PC-9 (cell line): ENCODE data around the gene HS3ST2. TPM values are rescaled to one million over a fixed set of nuclear protein-coding genes. Genes with fewer than 3 reads are reported as not detected.

Experiments used
- BruUV-seq: library from RNA; stranded (reverse); fragments of 400-500 nt; replicated peaks from 2 replicates; lab custom pipeline; 2021; lab: Mats Ljungman, UMichigan
- CTCF ChIA-PET: fragments of 300-600 bp; sonication (Branson Sonifier 250); formaldehyde crosslinking; loops from one replicate; lab custom pipeline; 2022; ENCODE audit warnings: antibody characterized with exemption; lab: Charles Lee
- POLR2A ChIA-PET: fragments of 300-600 bp; sonication (Branson Sonifier 250); formaldehyde crosslinking; loops from one replicate; lab custom pipeline; 2022; ENCODE audit warnings: antibody characterized with exemption; ENCODE audit not compliant: unreplicated experiment; lab: Charles Lee
- DNase-seq, 2 experiments: peaks; one replicate each; pipeline versions ENCODE4 v3.0.0 to v3.0.0-alpha.2; 2015 to 2022; ENCODE audit warnings: mixed read lengths in 1 of 2
- H2AFZ ChIP-seq: fragments of 200-600 bp; sonication (generic); 2 replicates; pipeline ENCODE4 v1.8.1; 2017; ENCODE audit warnings: antibody characterized with exemption
- H3F3A ChIP-seq: fragments of 200-600 bp; sonication (generic); 2 replicates; pipeline ENCODE4 v1.8.1; 2017; ENCODE audit warnings: antibody characterized with exemption, mild to moderate bottlenecking, low read depth; ENCODE audit not compliant: insufficient read depth
- H3K27ac ChIP-seq: fragments of 200-600 bp; sonication (generic); 2 replicates; pipeline ENCODE4 v1.6.1; 2016; ENCODE audit warnings: mixed run types
- H3K27me3 ChIP-seq: fragments of 200-600 bp; sonication (generic); 2 replicates; pipeline ENCODE4 v1.6.1; 2016; ENCODE audit warnings: low read depth, mixed run types; ENCODE audit not compliant: insufficient read depth
- H3K36me3 ChIP-seq: fragments of 200-600 bp; sonication (generic); 2 replicates; pipeline ENCODE4 v1.6.1; 2016; ENCODE audit warnings: low read depth, mixed run types
- H3K4me1 ChIP-seq: fragments of 200-600 bp; sonication (generic); replicated peaks from 2 replicates; pipeline ENCODE4 v1.6.1; 2016; ENCODE audit warnings: mixed run types; ENCODE audit not compliant: insufficient read depth
- H3K4me2 ChIP-seq: fragments of 200-600 bp; sonication (generic); 2 replicates; pipeline ENCODE4 v1.6.1; 2017; ENCODE audit warnings: mixed run types
- H3K4me3 ChIP-seq: fragments of 200-600 bp; sonication (generic); 2 replicates; pipeline ENCODE4 v1.6.1; 2016; ENCODE audit warnings: mixed run types
- H3K79me2 ChIP-seq: fragments of 200-600 bp; sonication (generic); 2 replicates; pipeline ENCODE4 v1.6.1; 2017; ENCODE audit warnings: low read depth, mixed run types
- H3K9me2 ChIP-seq: fragments of 200-600 bp; sonication (generic); 2 replicates; pipeline ENCODE4 v1.8.1; 2017; ENCODE audit warnings: mild to moderate bottlenecking; ENCODE audit not compliant: insufficient read depth
- H3K9me3 ChIP-seq: fragments of 200-600 bp; sonication (generic); 2 replicates; pipeline ENCODE4 v1.8.1; 2016; ENCODE audit warnings: low read depth; ENCODE audit not compliant: insufficient read depth
- H4K20me1 ChIP-seq: fragments of 200-600 bp; sonication (generic); 2 replicates; pipeline ENCODE4 v1.8.1; 2017; ENCODE audit not compliant: insufficient read depth
- CTCF ChIP-seq: fragments of 200-600 bp; sonication (generic); conservative IDR thresholded peaks from 2 replicates; pipeline ENCODE4 v1.6.1; 2017; ENCODE audit warnings: mixed run types, antibody characterized with exemption, mild to moderate bottlenecking, moderate library complexity
- EZH2 ChIP-seq: fragments of 200-600 bp; sonication (generic); IDR thresholded peaks from 2 replicates; pipeline ENCODE4 v1.8.0; 2017; ENCODE audit warnings: antibody characterized with exemption, low read depth
- intact Hi-C: fragments of 100-400 bp; cut with micrococcal nuclease; formaldehyde crosslinking; loops from one replicate; pipeline ENCODE4 v1.10.0; 2022; ENCODE audit not compliant: unreplicated experiment
- total RNA-seq: library from RNA; stranded (reverse); gene quantifications from 2 replicates; pipeline ENCODE4 v1.2.3, GENCODE V29; 2021

HS3ST2 gene
- total RNA-seq, 1 experiment from 2014 or later: 1.1 TPM

- H3F3A ChIP-seq: no peaks in the 10 kb centered on the region
- no peak overlapping the region for H3K4me2 ChIP-seq
- H3K27me3 ChIP-seq: peaks cover 85% of the 10 kb centered on the region
- H4K20me1 ChIP-seq: no peaks in the 10 kb centered on the region
- no peak overlapping the region for H2AFZ ChIP-seq
- no peaks in the 10 kb centered on the region for H3K36me3 ChIP-seq
- no peaks in the 10 kb centered on the region for H3K4me1 ChIP-seq
- CTCF ChIA-PET: no interaction called here
- no TSS peak for BruUV-seq
- DNase-seq: no peak
- H3K9me3 ChIP-seq: no peaks in the 10 kb centered on the region
- H3K27ac ChIP-seq: no peak overlapping the region
- TF ChIP-seq CTCF: no peak
- TF ChIP-seq EZH2: no peak
- H3K79me2 ChIP-seq: no peaks in the 10 kb centered on the region
- intact Hi-C loops: no loop called here
- no peaks in the 10 kb centered on the region; the same call in 1 of the 2 replicates for H3K9me2 ChIP-seq
- POLR2A ChIA-PET: no interaction called here
- no peak overlapping the region for H3K4me3 ChIP-seq
Measured at GRCh38 chr16:22912654-22913053, 98.7 kb downstream of the HS3ST2 start.

GRCh38 chr16:22915003-22915402, 101.0 kb downstream of the HS3ST2 start:
- Histone ChIP-seq H2AFZ (no peak overlapping the region), H3K27me3 (peaks cover 84% of the 10 kb centered on the region), H3F3A (no peaks in the 10 kb centered on the region), H3K9me2 (no peaks in the 10 kb centered on the region; the same call in 1 of the 2 replicates), H3K79me2 (no peaks in the 10 kb centered on the region), H3K27ac (no peak overlapping the region), H3K36me3 (no peaks in the 10 kb centered on the region), H3K4me2 (no peak overlapping the region), H3K9me3 (no peaks in the 10 kb centered on the region), H3K4me3 (no peak overlapping the region), H4K20me1 (no peaks in the 10 kb centered on the region), H3K4me1 (no peaks in the 10 kb centered on the region)
- no peak for DNase-seq
- intact Hi-C loops: no loop called here
- POLR2A ChIA-PET: no interaction called here
- no peak for TF ChIP-seq CTCF
- TF ChIP-seq EZH2: no peak
- CTCF ChIA-PET: no interaction called here
- BruUV-seq: no TSS peak

GRCh38 chr16:22923491-22923890, 109.5 kb downstream of the HS3ST2 start:
- BruUV-seq: no TSS peak
- POLR2A ChIA-PET: no interaction called here
- peaks cover 95% of the 10 kb centered on the region for H3K27me3 ChIP-seq

More at GRCh38 chr16:22923491-22923890, 109.5 kb downstream of the HS3ST2 start:
- Histone ChIP-seq H3K27ac (no peak overlapping the region), H3K4me3 (no peak overlapping the region), H2AFZ (no peak overlapping the region), H3K9me2 (no peaks in the 10 kb centered on the region; the same call in 1 of the 2 replicates), H4K20me1 (no peaks in the 10 kb centered on the region), H3F3A (no peaks in the 10 kb centered on the region), H3K4me2 (no peak overlapping the region), H3K79me2 (no peaks in the 10 kb centered on the region), H3K36me3 (no peaks in the 10 kb centered on the region), H3K9me3 (no peaks in the 10 kb centered on the region), H3K4me1 (no peaks in the 10 kb centered on the region)
- CTCF ChIA-PET: no interaction called here
- intact Hi-C loops: no loop called here
- TF ChIP-seq EZH2 (no peak), CTCF (no peak)
- no peak for DNase-seq
